ENCODE data around the gene CHRNG.

- TF ChIP-seq POLR2AphosphoS5 (IDR thresholded peaks at IDR 0.05; ENCODE audit: low read depth, low read length), result no peak
- no peak for TF ChIP-seq TAF1 (IDR thresholded peaks at IDR 0.05; ENCODE audit: low read depth, low read length)
- TF ChIP-seq PAX5 (IDR thresholded peaks at IDR 0.05; ENCODE audit: insufficient read depth, low read length, severe bottlenecking), result no peak
- TF ChIP-seq POLR2A (IDR thresholded peaks at IDR 0.05; ENCODE audit: low read depth, low read length), result no peak
Observed at GRCh38 chr2:232580648-232580981, 41.1 kb downstream of the CHRNG start.
